Astrocyte (in vitro differentiated cells and primary cell): ENCODE data around the gene SPTBN1. TPM values are rescaled to one million over a fixed set of nuclear protein-coding genes. Genes with fewer than 3 reads are reported as not detected.

ENCODE experiments used
- DNase-seq: peaks from one replicate; pipeline ENCODE4 v3.0.0-alpha.2; 2010; ENCODE audit warnings: low read depth
- FAIRE-seq: peaks from 2 replicates; lab custom pipeline; 2011; peaks lifted over from hg19 to GRCh38; lab: Jason Lieb, UNC
- H2AFZ ChIP-seq: 2 replicates; pipeline ENCODE4 v1.6.0; 2012; ENCODE audit warnings: low read depth, low read length, inconsistent platforms
- H3K27ac ChIP-seq: 2 replicates; pipeline ENCODE4 v1.5.1; 2011; ENCODE audit warnings: low read depth, low read length, inconsistent platforms
- H3K27me3 ChIP-seq: 2 replicates; pipeline ENCODE4 v1.6.0; 2011; ENCODE audit warnings: low read length, inconsistent platforms; ENCODE audit not compliant: insufficient read depth
- H3K36me3 ChIP-seq: 2 replicates; pipeline ENCODE4 v1.5.1; 2011; ENCODE audit warnings: low read length, inconsistent platforms; ENCODE audit not compliant: insufficient read depth
- H3K4me1 ChIP-seq: 2 replicates; pipeline ENCODE4 v1.5.1; 2011; ENCODE audit warnings: low read length, inconsistent platforms; ENCODE audit not compliant: insufficient read depth
- H3K4me2 ChIP-seq: 2 replicates; pipeline ENCODE4 v1.6.0; 2012; ENCODE audit warnings: low read length, inconsistent platforms
- H3K4me3 ChIP-seq: 2 replicates; pipeline ENCODE4 v1.5.1; 2011; ENCODE audit warnings: low read depth, mild to moderate bottlenecking, low read length, inconsistent platforms; ENCODE audit not compliant: insufficient read depth
- H3K79me2 ChIP-seq: 2 replicates; pipeline ENCODE4 v1.6.0; 2012; ENCODE audit warnings: mild to moderate bottlenecking, low read length, inconsistent platforms; ENCODE audit not compliant: insufficient read depth
- H3K9ac ChIP-seq: 2 replicates; pipeline ENCODE4 v1.6.0; 2012; ENCODE audit warnings: mild to moderate bottlenecking, low read length, inconsistent platforms
- H3K9me3 ChIP-seq: 2 replicates; pipeline ENCODE4 v1.5.1; 2012; ENCODE audit warnings: low read depth, mild to moderate bottlenecking, low read length, inconsistent platforms; ENCODE audit not compliant: insufficient read depth
- H4K20me1 ChIP-seq: 2 replicates; pipeline ENCODE4 v1.6.0; 2012; ENCODE audit warnings: low read length, inconsistent platforms; ENCODE audit not compliant: insufficient read depth
- H3K27ac Mint-ChIP-seq: one replicate; pipeline ENCODE4 v1.8.0; 2021; ENCODE audit warnings: mild to moderate bottlenecking, mixed read lengths; ENCODE audit not compliant: unreplicated experiment
- H3K27me3 Mint-ChIP-seq: one replicate; pipeline ENCODE4 v1.8.0; 2021; ENCODE audit warnings: low read depth, mixed read lengths; ENCODE audit not compliant: unreplicated experiment
- H3K36me3 Mint-ChIP-seq: one replicate; pipeline ENCODE4 v1.8.0; 2021; ENCODE audit warnings: low read depth, mixed read lengths; ENCODE audit not compliant: unreplicated experiment
- H3K4me1 Mint-ChIP-seq: one replicate; pipeline ENCODE4 v1.8.0; 2021; ENCODE audit warnings: low read depth, mixed read lengths; ENCODE audit not compliant: unreplicated experiment
- H3K4me3 Mint-ChIP-seq: one replicate; pipeline ENCODE4 v1.8.0; 2021; ENCODE audit warnings: mild to moderate bottlenecking, moderate library complexity, mixed read lengths; ENCODE audit not compliant: unreplicated experiment
- H3K9me3 Mint-ChIP-seq: one replicate; pipeline ENCODE4 v1.8.0; 2021; ENCODE audit warnings: mild to moderate bottlenecking, mixed read lengths; ENCODE audit not compliant: unreplicated experiment
- EZH2 ChIP-seq: IDR thresholded peaks from 2 replicates; pipeline ENCODE4 v1.6.1; 2012; ENCODE audit warnings: mild to moderate bottlenecking, low read length, inconsistent platforms; ENCODE audit not compliant: insufficient read depth
- total RNA-seq: library from RNA; stranded (reverse); gene quantifications from 2 replicates; pipeline ENCODE4 v1.2.1, GENCODE V29; 2021
- TF ChIP-seq, protein P1 (sequence below): IDR thresholded peaks from 2 replicates; pipeline ENCODE4 v1.5.1; 2011; ENCODE audit warnings: low read depth, mild to moderate bottlenecking, inconsistent platforms, low read length, moderate library complexity; ENCODE audit not compliant: insufficient read depth

The SPTBN1 gene
- total RNA-seq, 1 donor from 2014 or later, result 311 TPM

DNA sequence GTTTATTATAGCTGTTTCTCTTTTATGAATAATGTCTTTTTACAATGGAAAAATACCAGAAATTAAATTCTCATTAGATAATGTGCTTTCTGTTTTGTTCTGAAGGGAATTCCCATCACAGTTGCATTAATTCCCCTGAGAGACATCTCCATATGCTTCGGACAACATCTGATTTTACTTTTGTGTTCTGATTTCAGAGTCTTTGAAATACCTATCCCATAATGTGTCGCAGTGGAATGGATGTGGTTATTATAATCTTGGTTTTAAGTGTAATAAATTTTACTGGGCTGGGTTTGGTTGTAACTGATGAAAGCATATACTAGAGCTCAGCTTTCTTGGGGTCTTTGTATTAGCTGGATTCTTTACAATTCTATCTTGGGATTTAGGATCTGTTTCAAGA, 12.5 kb downstream of the SPTBN1 start:
- Histone ChIP-seq H3K36me3 (peaks cover 3% of the 10 kb centered on the region), H3K9me3 (no peaks in the 10 kb centered on the region), H3K27ac (no peak overlapping the region), H3K9ac (no peak overlapping the region), H3K4me2 (no peak overlapping the region), H3K79me2 (peaks cover 86% of the 10 kb centered on the region), H3K4me1 (peaks cover 30% of the 10 kb centered on the region), H2AFZ (no peak overlapping the region), H4K20me1 (peaks cover 51% of the 10 kb centered on the region), H3K27me3 (no peaks in the 10 kb centered on the region), H3K4me3 (no peak overlapping the region)
- H3K27ac Mint-ChIP-seq, result no peak overlapping the region
- H3K36me3 Mint-ChIP-seq, result no peaks in the 10 kb centered on the region
- H3K27me3 Mint-ChIP-seq, result no peaks in the 10 kb centered on the region
- peaks cover 54% of the 10 kb centered on the region for H3K4me1 Mint-ChIP-seq
- H3K4me3 Mint-ChIP-seq, result peak overlapping the region; percentile 45
- TF ChIP-seq EZH2, result no peak
- TF ChIP-seq, protein P1, sequence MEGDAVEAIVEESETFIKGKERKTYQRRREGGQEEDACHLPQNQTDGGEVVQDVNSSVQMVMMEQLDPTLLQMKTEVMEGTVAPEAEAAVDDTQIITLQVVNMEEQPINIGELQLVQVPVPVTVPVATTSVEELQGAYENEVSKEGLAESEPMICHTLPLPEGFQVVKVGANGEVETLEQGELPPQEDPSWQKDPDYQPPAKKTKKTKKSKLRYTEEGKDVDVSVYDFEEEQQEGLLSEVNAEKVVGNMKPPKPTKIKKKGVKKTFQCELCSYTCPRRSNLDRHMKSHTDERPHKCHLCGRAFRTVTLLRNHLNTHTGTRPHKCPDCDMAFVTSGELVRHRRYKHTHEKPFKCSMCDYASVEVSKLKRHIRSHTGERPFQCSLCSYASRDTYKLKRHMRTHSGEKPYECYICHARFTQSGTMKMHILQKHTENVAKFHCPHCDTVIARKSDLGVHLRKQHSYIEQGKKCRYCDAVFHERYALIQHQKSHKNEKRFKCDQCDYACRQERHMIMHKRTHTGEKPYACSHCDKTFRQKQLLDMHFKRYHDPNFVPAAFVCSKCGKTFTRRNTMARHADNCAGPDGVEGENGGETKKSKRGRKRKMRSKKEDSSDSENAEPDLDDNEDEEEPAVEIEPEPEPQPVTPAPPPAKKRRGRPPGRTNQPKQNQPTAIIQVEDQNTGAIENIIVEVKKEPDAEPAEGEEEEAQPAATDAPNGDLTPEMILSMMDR, result no peak
- no peaks in the 10 kb centered on the region for H3K9me3 Mint-ChIP-seq
- FAIRE-seq, result peak; percentile 74
- no peak for DNase-seq

GRCh38 chr2:54469484-54470053, 13.4 kb downstream of the SPTBN1 start:
- Histone ChIP-seq H3K9me3 (no peaks in the 10 kb centered on the region), H3K36me3 (peaks cover 3% of the 10 kb centered on the region), H3K4me2 (no peak overlapping the region), H2AFZ (no peak overlapping the region), H4K20me1 (peaks cover 52% of the 10 kb centered on the region), H3K4me3 (no peak overlapping the region), H3K27me3 (no peaks in the 10 kb centered on the region), H3K27ac (peak overlapping the region; percentile 32), H3K4me1 (peaks cover 30% of the 10 kb centered on the region), H3K9ac (peak overlapping the region; percentile 19), H3K79me2 (peaks cover 86% of the 10 kb centered on the region)
- Mint-ChIP-seq H3K27ac (peak overlapping the region; percentile 66), H3K36me3 (no peaks in the 10 kb centered on the region), H3K4me3 (peak overlapping the region; percentile 14), H3K9me3 (no peaks in the 10 kb centered on the region), H3K4me1 (peaks cover 58% of the 10 kb centered on the region), H3K27me3 (no peaks in the 10 kb centered on the region)
- FAIRE-seq (no peak), DNase-seq (no peak)
- TF ChIP-seq EZH2, result no peak
- TF ChIP-seq, protein P1, result no peak

DNA sequence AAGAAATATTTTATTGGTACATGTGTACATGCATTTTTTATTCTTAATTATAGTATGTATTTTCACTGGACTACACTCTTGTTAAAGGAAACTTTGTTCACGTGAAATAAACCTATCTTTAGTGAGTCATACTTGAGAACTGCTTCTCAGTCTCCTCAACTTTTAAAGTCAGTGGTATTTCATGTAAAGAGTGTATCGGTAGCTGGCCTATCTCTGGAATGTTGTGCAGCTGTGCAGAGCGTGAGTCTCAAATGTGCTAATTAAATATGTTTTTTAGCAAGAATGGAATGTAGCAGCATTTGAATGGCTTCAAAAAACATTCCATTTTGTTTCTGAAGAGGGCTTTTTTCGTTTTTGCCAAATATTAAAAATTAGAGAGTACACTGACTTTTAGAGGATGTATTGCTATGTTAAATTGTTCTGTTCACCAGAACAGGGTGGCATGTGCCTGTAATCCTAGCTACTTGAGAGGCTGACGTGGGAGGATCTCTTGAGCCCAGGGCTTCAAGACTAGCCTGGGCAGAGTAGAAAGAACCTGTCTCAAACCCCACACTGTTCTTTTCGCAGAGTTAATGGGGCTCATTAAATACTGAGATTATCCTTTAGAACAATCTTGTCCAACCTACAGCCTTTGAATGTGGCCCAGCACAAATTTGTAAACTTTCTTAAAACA, 14.3 kb downstream of the SPTBN1 start:
- Histone ChIP-seq H3K79me2 (peaks cover 84% of the 10 kb centered on the region), H4K20me1 (peaks cover 49% of the 10 kb centered on the region)
- H3K4me3 Mint-ChIP-seq, result peak overlapping the region; percentile 52

More for the DNA sequence above, 14.3 kb downstream of the SPTBN1 start:
- Histone ChIP-seq H3K27me3 (no peaks in the 10 kb centered on the region), H3K4me3 (no peak overlapping the region), H2AFZ (no peak overlapping the region), H3K9me3 (no peaks in the 10 kb centered on the region), H3K4me2 (peak overlapping the region; percentile 50), H3K4me1 (peaks cover 30% of the 10 kb centered on the region), H3K27ac (peak overlapping the region; percentile 52), H3K36me3 (peaks cover 3% of the 10 kb centered on the region), H3K9ac (no peak overlapping the region)
- Mint-ChIP-seq H3K27ac (peak overlapping the region; percentile 96), H3K27me3 (no peaks in the 10 kb centered on the region), H3K9me3 (no peaks in the 10 kb centered on the region), H3K4me1 (peaks cover 63% of the 10 kb centered on the region), H3K36me3 (no peaks in the 10 kb centered on the region)
- no peak for FAIRE-seq
- TF ChIP-seq EZH2, result no peak
- TF ChIP-seq, protein P1, result no peak
- peak; percentile 84 for DNase-seq
